ENCODE results near the gene S100A7A. TPM values are rescaled to one million over a fixed set of nuclear protein-coding genes. Genes with fewer than 3 reads are reported as not detected.

The S100A7A gene
- total and polyA plus RNA-seq, 2 of the 13 experiments (the other 11 are each of a cell fraction or from before 2014, with no cell fraction given): not detected

DNA sequence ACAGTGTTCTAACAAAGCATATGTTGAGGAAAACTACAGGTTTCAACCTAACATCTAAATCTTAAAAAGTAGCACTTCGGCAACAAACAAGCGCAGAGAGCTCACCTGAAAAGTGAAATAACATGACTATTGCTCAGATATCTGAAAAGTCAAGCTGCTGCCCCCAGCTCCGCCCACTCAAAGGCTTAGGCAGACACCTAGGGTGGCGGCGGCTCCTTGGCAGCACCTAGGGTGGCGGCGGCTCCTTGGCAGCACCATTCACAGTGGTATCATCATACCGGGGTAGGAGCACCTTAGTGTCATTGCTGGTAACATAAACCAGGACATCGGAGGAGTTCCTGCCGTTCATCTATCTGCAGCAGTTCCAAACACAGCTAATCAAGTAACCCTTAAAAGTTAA, 36.7 kb upstream of the S100A7A start:
- Histone ChIP-seq H2AFZ (ENCODE audit: low read length) (no peak overlapping the region), H3K4me2 (ENCODE audit: low read depth, low read length) (no peak overlapping the region), H4K20me1 (ENCODE audit: insufficient read depth, low read length) (no peaks in the 10 kb centered on the region), H3K27me3 (ENCODE audit: control insufficient read depth in 1 of 2, insufficient read depth in 2 of 2, low read length in 2 of 2) (peaks cover 0 to 1% of the 10 kb centered on the region in 2 experiments; a peak in 1 of 5 replicates), H3K4me1 (ENCODE audit: insufficient read depth, low read length) (no peaks in the 10 kb centered on the region), H3K4me3 (replicated peaks in 1 of 3; ENCODE audit: insufficient read depth in 1 of 3, low read depth in 2 of 3, low read length in 3 of 3) (no peak overlapping the region), H3K27ac (ENCODE audit: extremely low read length, insufficient read depth, low read length) (no peak overlapping the region), H3K9ac (ENCODE audit: insufficient read depth, low read depth, low read length) (no peak overlapping the region), H3K36me3 (replicated peaks in 1 of 2; ENCODE audit: control insufficient read depth in 1 of 2, insufficient read depth in 2 of 2, low read length in 2 of 2) (no peaks in the 10 kb centered on the region), H3K79me2 (ENCODE audit: insufficient read depth, low read length) (no peaks in the 10 kb centered on the region), H3K9me3 (ENCODE audit: low read length) (no peaks in the 10 kb centered on the region)
- in situ Hi-C loops (cut with HindIII; ENCODE audit: extremely low pct_ligation_motif_present, low pct_unique_long_range_greater_than_20kb): no loop called here
- DNase-seq (ENCODE audit: low spot score) (no peak), ATAC-seq (no peak), FAIRE-seq (no peak)
- ChIA-PET POLR2A (no interaction called here), CTCF (ENCODE audit: low intra/inter-chr PET ratio, low total read pairs) (no interaction called here)
- intact Hi-C loops (cut with micrococcal nuclease; ENCODE audit: unreplicated experiment): no loop called here
- TF ChIP-seq NPAS2 (CRISPR knock-in tag; IDR thresholded peaks at IDR 0.05; ENCODE audit: borderline replicate concordance): no peak
- no peak for TF ChIP-seq ZKSCAN5 (CRISPR knock-in tag; IDR thresholded peaks at IDR 0.05)
- no peak for TF ChIP-seq FOXC1 (CRISPR knock-in tag; IDR thresholded peaks at IDR 0.05; ENCODE audit: borderline replicate concordance)
- no peak for TF ChIP-seq HMG20B (CRISPR knock-in tag; conservative IDR thresholded peaks at IDR 0.05)
- TF ChIP-seq HDAC2 (CRISPR knock-in tag; IDR thresholded peaks at IDR 0.05): no peak
- no peak for TF ChIP-seq ZNF75D (CRISPR knock-in tag; IDR thresholded peaks at IDR 0.05; ENCODE audit: borderline replicate concordance)
- WGBS (ENCODE audit: low lambda C conversion rate): 23% methylated on average over 6 of the region's 10 CpGs
- no TSS peak for BruUV-seq (replicated peaks)

DNA sequence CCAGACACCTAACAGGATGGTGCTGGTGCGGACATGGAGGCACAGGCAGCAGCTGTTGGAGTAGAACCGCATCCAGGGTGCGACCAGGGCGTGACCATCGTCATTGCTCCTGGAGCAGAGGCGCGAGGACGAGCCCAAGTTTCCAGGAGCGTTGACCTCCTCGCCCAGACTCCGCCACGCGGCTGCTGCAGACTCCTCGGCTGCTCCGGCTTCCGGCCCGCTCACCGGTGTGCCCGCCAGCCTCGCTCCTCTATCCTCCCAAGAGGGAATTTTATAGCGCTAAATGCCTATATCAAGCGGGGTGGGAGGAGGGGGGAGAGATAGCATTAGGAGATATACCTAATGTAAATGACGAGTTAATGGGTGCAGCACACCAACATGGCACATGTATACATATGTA, 35.6 kb upstream of the S100A7A start:
- Histone ChIP-seq H3K9ac (ENCODE audit: insufficient read depth, low read depth, low read length) (no peak overlapping the region), H3K27me3 (ENCODE audit: control insufficient read depth in 1 of 2, insufficient read depth in 2 of 2, low read length in 2 of 2) (peaks cover 0 to 1% of the 10 kb centered on the region in 2 experiments; a peak in 1 of 5 replicates), H3K9me3 (ENCODE audit: low read length) (no peaks in the 10 kb centered on the region), H3K4me2 (ENCODE audit: low read depth, low read length) (no peak overlapping the region), H3K4me1 (ENCODE audit: insufficient read depth, low read length) (no peaks in the 10 kb centered on the region), H3K4me3 (replicated peaks in 1 of 3; ENCODE audit: insufficient read depth in 1 of 3, low read depth in 2 of 3, low read length in 3 of 3) (no peak overlapping the region), H3K79me2 (ENCODE audit: insufficient read depth, low read length) (no peaks in the 10 kb centered on the region), H4K20me1 (ENCODE audit: insufficient read depth, low read length) (no peaks in the 10 kb centered on the region), H2AFZ (ENCODE audit: low read length) (no peak overlapping the region), H3K27ac (ENCODE audit: extremely low read length, insufficient read depth, low read length) (no peak overlapping the region), H3K36me3 (replicated peaks in 1 of 2; ENCODE audit: control insufficient read depth in 1 of 2, insufficient read depth in 2 of 2, low read length in 2 of 2) (no peaks in the 10 kb centered on the region)
- WGBS (ENCODE audit: low lambda C conversion rate): 68% methylated on average over 10 of the region's 23 CpGs
- in situ Hi-C loops (cut with HindIII; ENCODE audit: extremely low pct_ligation_motif_present, low pct_unique_long_range_greater_than_20kb): no loop called here
- ChIA-PET POLR2A (no interaction called here), CTCF (ENCODE audit: low intra/inter-chr PET ratio, low total read pairs) (no interaction called here)
- no TSS peak for BruUV-seq (replicated peaks)
- intact Hi-C loops (cut with micrococcal nuclease; ENCODE audit: unreplicated experiment): no loop called here
- FAIRE-seq: no peak
- ATAC-seq: no peak
- no peak for DNase-seq (ENCODE audit: low spot score)
- no peak for TF ChIP-seq ZBTB20 (CRISPR knock-in tag; IDR thresholded peaks at IDR 0.05; ENCODE audit: borderline replicate concordance, low read depth)
- no peak for TF ChIP-seq ZBTB42 (CRISPR knock-in tag; IDR thresholded peaks at IDR 0.05)
- TF ChIP-seq, protein P1, sequence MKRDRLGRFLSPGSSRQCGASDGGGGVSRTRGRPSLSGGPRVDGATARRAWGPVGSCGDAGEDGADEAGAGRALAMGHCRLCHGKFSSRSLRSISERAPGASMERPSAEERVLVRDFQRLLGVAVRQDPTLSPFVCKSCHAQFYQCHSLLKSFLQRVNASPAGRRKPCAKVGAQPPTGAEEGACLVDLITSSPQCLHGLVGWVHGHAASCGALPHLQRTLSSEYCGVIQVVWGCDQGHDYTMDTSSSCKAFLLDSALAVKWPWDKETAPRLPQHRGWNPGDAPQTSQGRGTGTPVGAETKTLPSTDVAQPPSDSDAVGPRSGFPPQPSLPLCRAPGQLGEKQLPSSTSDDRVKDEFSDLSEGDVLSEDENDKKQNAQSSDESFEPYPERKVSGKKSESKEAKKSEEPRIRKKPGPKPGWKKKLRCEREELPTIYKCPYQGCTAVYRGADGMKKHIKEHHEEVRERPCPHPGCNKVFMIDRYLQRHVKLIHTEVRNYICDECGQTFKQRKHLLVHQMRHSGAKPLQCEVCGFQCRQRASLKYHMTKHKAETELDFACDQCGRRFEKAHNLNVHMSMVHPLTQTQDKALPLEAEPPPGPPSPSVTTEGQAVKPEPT (CRISPR knock-in tag; IDR thresholded peaks at IDR 0.05; ENCODE audit: low read depth): no peak
- TF ChIP-seq MIER3 (CRISPR knock-in tag; IDR thresholded peaks at IDR 0.05; ENCODE audit: borderline replicate concordance): no peak
- TF ChIP-seq, protein P2, sequence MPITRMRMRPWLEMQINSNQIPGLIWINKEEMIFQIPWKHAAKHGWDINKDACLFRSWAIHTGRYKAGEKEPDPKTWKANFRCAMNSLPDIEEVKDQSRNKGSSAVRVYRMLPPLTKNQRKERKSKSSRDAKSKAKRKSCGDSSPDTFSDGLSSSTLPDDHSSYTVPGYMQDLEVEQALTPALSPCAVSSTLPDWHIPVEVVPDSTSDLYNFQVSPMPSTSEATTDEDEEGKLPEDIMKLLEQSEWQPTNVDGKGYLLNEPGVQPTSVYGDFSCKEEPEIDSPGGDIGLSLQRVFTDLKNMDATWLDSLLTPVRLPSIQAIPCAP (CRISPR knock-in tag; IDR thresholded peaks at IDR 0.05; ENCODE audit: low read depth): no peak
- no peak for TF ChIP-seq KLF16 (CRISPR knock-in tag; IDR thresholded peaks at IDR 0.05)
- TF ChIP-seq NFKBIZ (CRISPR knock-in tag; IDR thresholded peaks at IDR 0.05): no peak
- no peak for TF ChIP-seq NFIB (CRISPR knock-in tag; IDR thresholded peaks at IDR 0.05; ENCODE audit: borderline replicate concordance)
- TF ChIP-seq, protein P3, sequence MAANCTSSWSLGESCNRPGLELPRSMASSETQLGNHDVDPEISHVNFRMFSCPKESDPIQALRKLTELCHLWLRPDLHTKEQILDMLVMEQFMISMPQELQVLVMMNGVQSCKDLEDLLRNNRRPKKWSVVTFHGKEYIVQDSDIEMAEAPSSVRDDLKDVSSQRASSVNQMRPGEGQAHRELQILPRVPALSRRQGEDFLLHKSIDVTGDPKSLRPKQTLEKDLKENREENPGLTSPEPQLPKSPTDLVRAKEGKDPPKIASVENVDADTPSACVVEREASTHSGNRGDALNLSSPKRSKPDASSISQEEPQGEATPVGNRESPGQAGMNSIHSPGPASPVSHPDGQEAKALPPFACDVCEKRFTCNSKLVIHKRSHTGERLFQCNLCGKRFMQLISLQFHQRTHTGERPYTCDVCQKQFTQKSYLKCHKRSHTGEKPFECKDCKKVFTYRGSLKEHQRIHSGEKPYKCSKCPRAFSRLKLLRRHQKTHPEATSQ (CRISPR knock-in tag; IDR thresholded peaks at IDR 0.05; ENCODE audit: borderline replicate concordance): no peak
- TF ChIP-seq ZNF839 (CRISPR knock-in tag; IDR thresholded peaks at IDR 0.05; ENCODE audit: borderline replicate concordance): no peak
